HG03159 (cell line): ENCODE results near the gene CRYBA2.
A peak's percentile ranks its signal among the peaks of the same experiment; 100 is the strongest.

Experiments used
- ATAC-seq: cut with Tn5 transposase; IDR thresholded peaks from one replicate; pipeline ENCODE4 v1.9.1; 2021; ENCODE audit warnings: mild to moderate bottlenecking, moderate library complexity; ENCODE audit not compliant: unreplicated experiment

Gene CRYBA2

GRCh38 chr2:218983263-218983933 is 9.8 kb downstream of the CRYBA2 start:
- no peak for ATAC-seq

GRCh38 chr2:218982586-218983262 is 10.5 kb downstream of the CRYBA2 start:
- no peak for ATAC-seq

GRCh38 chr2:218981881-218982585 is 11.2 kb downstream of the CRYBA2 start:
- ATAC-seq: no peak

- ATAC-seq: no peak
Measured at GRCh38 chr2:218981390-218981880, 11.8 kb downstream of the CRYBA2 start.

GRCh38 chr2:218980735-218981389 is 12.4 kb downstream of the CRYBA2 start:
- no peak for ATAC-seq

GRCh38 chr2:218979846-218980734 is 13.1 kb downstream of the CRYBA2 start:
- ATAC-seq: peak; percentile 89

GRCh38 chr2:218975060-218975777 is 18.0 kb downstream of the CRYBA2 start:
- no peak for ATAC-seq

GRCh38 chr2:218970894-218971293 is 22.3 kb downstream of the CRYBA2 start:
- ATAC-seq: no peak

- no peak for ATAC-seq
Measured at GRCh38 chr2:218964041-218964771, 29.0 kb downstream of the CRYBA2 start.

GRCh38 chr2:218963601-218964000 is 29.6 kb downstream of the CRYBA2 start:
- no peak for ATAC-seq

- no peak for ATAC-seq
Measured at GRCh38 chr2:218962859-218963492, 30.2 kb downstream of the CRYBA2 start.

- ATAC-seq: no peak
Measured at GRCh38 chr2:218961651-218962570, 31.3 kb downstream of the CRYBA2 start.

- no peak for ATAC-seq
Measured at GRCh38 chr2:218961229-218961628, 32.0 kb downstream of the CRYBA2 start.

- ATAC-seq: no peak
Measured at GRCh38 chr2:218960309-218961165, 32.7 kb downstream of the CRYBA2 start.

- no peak for ATAC-seq
Measured at GRCh38 chr2:218959761-218960308, 33.4 kb downstream of the CRYBA2 start.

GRCh38 chr2:218959141-218959731 is 34.0 kb downstream of the CRYBA2 start, which contains the start of gene CDK5R2:
Gene CDK5R2, plus strand, starts transcription at chr2:218959666. Its CDS starts 155 bp downstream, at chr2:218959821.
- peak; percentile 90 for ATAC-seq
